ENCODE data around the gene ROBO1.

ROBO1 gene

GRCh38 chr3:78856164-78856563 is 911.6 kb downstream of the ROBO1 start:
- Mint-ChIP-seq H3K27me3 (ENCODE audit: low read depth) (no peaks in the 10 kb centered on the region), H3K27ac (no peak overlapping the region), H3K4me1 (ENCODE audit: low read depth) (no peaks in the 10 kb centered on the region), H3K9me3 (peaks cover 12% of the 10 kb centered on the region), H3K4me3 (no peak overlapping the region), H3K36me3 (ENCODE audit: low read depth) (no peaks in the 10 kb centered on the region)

GRCh38 chr3:78855190-78855589 is 912.6 kb downstream of the ROBO1 start:
- Mint-ChIP-seq H3K4me1 (ENCODE audit: low read depth) (no peaks in the 10 kb centered on the region), H3K4me3 (no peak overlapping the region), H3K27me3 (ENCODE audit: low read depth) (no peaks in the 10 kb centered on the region), H3K36me3 (ENCODE audit: low read depth) (no peaks in the 10 kb centered on the region), H3K27ac (no peak overlapping the region), H3K9me3 (peaks cover 12% of the 10 kb centered on the region)

GRCh38 chr3:78848392-78849288 is 919.2 kb downstream of the ROBO1 start:
- H3K4me3 Mint-ChIP-seq, result no peak overlapping the region
- H3K27me3 Mint-ChIP-seq (ENCODE audit: low read depth), result no peaks in the 10 kb centered on the region
- H3K27ac Mint-ChIP-seq, result no peak overlapping the region
- H3K9me3 Mint-ChIP-seq, result no peaks in the 10 kb centered on the region
- no peaks in the 10 kb centered on the region for H3K4me1 Mint-ChIP-seq (ENCODE audit: low read depth)
- H3K36me3 Mint-ChIP-seq (ENCODE audit: low read depth), result no peaks in the 10 kb centered on the region

- no peak overlapping the region for H3K27ac Mint-ChIP-seq
- no peaks in the 10 kb centered on the region for H3K9me3 Mint-ChIP-seq
- H3K36me3 Mint-ChIP-seq (ENCODE audit: low read depth), result no peaks in the 10 kb centered on the region
- no peak overlapping the region for H3K4me3 Mint-ChIP-seq
- H3K4me1 Mint-ChIP-seq (ENCODE audit: low read depth), result no peaks in the 10 kb centered on the region
- H3K27me3 Mint-ChIP-seq (ENCODE audit: low read depth), result no peaks in the 10 kb centered on the region
These were observed 920.2 kb downstream of the ROBO1 start for GRCh38 chr3:78847603-78848002.

GRCh38 chr3:78847203-78847602 is 920.6 kb downstream of the ROBO1 start:
- H3K9me3 Mint-ChIP-seq, result no peaks in the 10 kb centered on the region
- no peaks in the 10 kb centered on the region for H3K27me3 Mint-ChIP-seq (ENCODE audit: low read depth)
- H3K4me1 Mint-ChIP-seq (ENCODE audit: low read depth), result no peaks in the 10 kb centered on the region
- no peak overlapping the region for H3K4me3 Mint-ChIP-seq
- H3K27ac Mint-ChIP-seq, result no peak overlapping the region
- no peaks in the 10 kb centered on the region for H3K36me3 Mint-ChIP-seq (ENCODE audit: low read depth)

- Mint-ChIP-seq H3K4me3 (no peak overlapping the region), H3K27ac (no peak overlapping the region), H3K36me3 (ENCODE audit: low read depth) (no peaks in the 10 kb centered on the region), H3K9me3 (no peaks in the 10 kb centered on the region), H3K4me1 (ENCODE audit: low read depth) (no peaks in the 10 kb centered on the region), H3K27me3 (ENCODE audit: low read depth) (no peaks in the 10 kb centered on the region)
These were observed 921.1 kb downstream of the ROBO1 start for GRCh38 chr3:78846718-78847117.

- Mint-ChIP-seq H3K4me3 (no peak overlapping the region), H3K27me3 (ENCODE audit: low read depth) (no peaks in the 10 kb centered on the region), H3K27ac (no peak overlapping the region), H3K36me3 (ENCODE audit: low read depth) (no peaks in the 10 kb centered on the region), H3K4me1 (ENCODE audit: low read depth) (no peaks in the 10 kb centered on the region), H3K9me3 (no peaks in the 10 kb centered on the region)
These were observed 922.2 kb downstream of the ROBO1 start for GRCh38 chr3:78845605-78846004.

- H3K27me3 Mint-ChIP-seq (ENCODE audit: low read depth), result no peaks in the 10 kb centered on the region
- no peaks in the 10 kb centered on the region for H3K9me3 Mint-ChIP-seq
- H3K27ac Mint-ChIP-seq, result no peak overlapping the region
- H3K4me3 Mint-ChIP-seq, result no peak overlapping the region
- H3K4me1 Mint-ChIP-seq (ENCODE audit: low read depth), result no peaks in the 10 kb centered on the region
- no peaks in the 10 kb centered on the region for H3K36me3 Mint-ChIP-seq (ENCODE audit: low read depth)
These were observed 923.5 kb downstream of the ROBO1 start for GRCh38 chr3:78844307-78844706.

GRCh38 chr3:78839693-78840092 is 928.1 kb downstream of the ROBO1 start:
- Mint-ChIP-seq H3K4me3 (no peak overlapping the region), H3K36me3 (ENCODE audit: low read depth) (no peaks in the 10 kb centered on the region), H3K27me3 (ENCODE audit: low read depth) (no peaks in the 10 kb centered on the region), H3K9me3 (no peaks in the 10 kb centered on the region), H3K27ac (no peak overlapping the region), H3K4me1 (ENCODE audit: low read depth) (no peaks in the 10 kb centered on the region)

- H3K27ac Mint-ChIP-seq, result no peak overlapping the region
- H3K36me3 Mint-ChIP-seq (ENCODE audit: low read depth), result no peaks in the 10 kb centered on the region
- no peaks in the 10 kb centered on the region for H3K27me3 Mint-ChIP-seq (ENCODE audit: low read depth)
- no peaks in the 10 kb centered on the region for H3K9me3 Mint-ChIP-seq
- H3K4me3 Mint-ChIP-seq, result no peak overlapping the region
- no peaks in the 10 kb centered on the region for H3K4me1 Mint-ChIP-seq (ENCODE audit: low read depth)
These were observed 929.4 kb downstream of the ROBO1 start for GRCh38 chr3:78838362-78838761.

- Mint-ChIP-seq H3K27me3 (ENCODE audit: low read depth) (no peaks in the 10 kb centered on the region), H3K4me3 (no peak overlapping the region), H3K27ac (no peak overlapping the region), H3K36me3 (ENCODE audit: low read depth) (no peaks in the 10 kb centered on the region), H3K9me3 (peaks cover 4% of the 10 kb centered on the region), H3K4me1 (ENCODE audit: low read depth) (no peaks in the 10 kb centered on the region)
These were observed 932.9 kb downstream of the ROBO1 start for GRCh38 chr3:78834910-78835309.

GRCh38 chr3:78832785-78833204 is 935.0 kb downstream of the ROBO1 start:
- H3K4me1 Mint-ChIP-seq (ENCODE audit: low read depth), result no peaks in the 10 kb centered on the region
- no peaks in the 10 kb centered on the region for H3K27me3 Mint-ChIP-seq (ENCODE audit: low read depth)
- H3K27ac Mint-ChIP-seq, result no peak overlapping the region
- no peaks in the 10 kb centered on the region for H3K36me3 Mint-ChIP-seq (ENCODE audit: low read depth)
- peaks cover 4% of the 10 kb centered on the region for H3K9me3 Mint-ChIP-seq
- no peak overlapping the region for H3K4me3 Mint-ChIP-seq

- Mint-ChIP-seq H3K4me1 (ENCODE audit: low read depth) (no peaks in the 10 kb centered on the region), H3K27ac (no peak overlapping the region), H3K4me3 (no peak overlapping the region), H3K9me3 (peaks cover 4% of the 10 kb centered on the region), H3K27me3 (ENCODE audit: low read depth) (no peaks in the 10 kb centered on the region), H3K36me3 (ENCODE audit: low read depth) (no peaks in the 10 kb centered on the region)
These were observed 936.3 kb downstream of the ROBO1 start for GRCh38 chr3:78831446-78831972.

- H3K27me3 Mint-ChIP-seq (ENCODE audit: low read depth), result no peaks in the 10 kb centered on the region
- no peak overlapping the region for H3K27ac Mint-ChIP-seq
- H3K4me3 Mint-ChIP-seq, result no peak overlapping the region
- H3K9me3 Mint-ChIP-seq, result peaks cover 7% of the 10 kb centered on the region
- H3K4me1 Mint-ChIP-seq (ENCODE audit: low read depth), result no peaks in the 10 kb centered on the region
- no peaks in the 10 kb centered on the region for H3K36me3 Mint-ChIP-seq (ENCODE audit: low read depth)
These were observed 937.3 kb downstream of the ROBO1 start for GRCh38 chr3:78830470-78830869.

GRCh38 chr3:78827618-78828017 is 940.2 kb downstream of the ROBO1 start:
- Mint-ChIP-seq H3K9me3 (peaks cover 7% of the 10 kb centered on the region), H3K27ac (no peak overlapping the region), H3K36me3 (ENCODE audit: low read depth) (no peaks in the 10 kb centered on the region), H3K4me3 (no peak overlapping the region), H3K27me3 (ENCODE audit: low read depth) (no peaks in the 10 kb centered on the region), H3K4me1 (ENCODE audit: low read depth) (no peaks in the 10 kb centered on the region)
